Progenitor cell of endocrine pancreas (in vitro differentiated cells): Measurements from ENCODE around the gene TBXAS1. TPM values are rescaled to one million over a fixed set of nuclear protein-coding genes. Genes with fewer than 3 reads are reported as not detected.

Source experiments
- DNase-seq: peaks from one replicate; pipeline ENCODE4 v3.0.0; 2021; ENCODE audit warnings: low spot score; ENCODE audit not compliant: unreplicated experiment
- H3K27ac Mint-ChIP-seq: 2 replicates; pipeline ENCODE4 v1.8.0; 2021; ENCODE audit warnings: mild to moderate bottlenecking, moderate library complexity, mixed read lengths
- H3K27me3 Mint-ChIP-seq: 2 replicates; pipeline ENCODE4 v1.8.0; 2021; ENCODE audit warnings: mixed read lengths
- H3K36me3 Mint-ChIP-seq: 2 replicates; pipeline ENCODE4 v1.8.0; 2022; ENCODE audit warnings: mixed read lengths; ENCODE audit not compliant: insufficient read depth
- H3K4me1 Mint-ChIP-seq: 2 replicates; pipeline ENCODE4 v1.8.0; 2021; ENCODE audit warnings: low read depth, mixed read lengths
- H3K4me3 Mint-ChIP-seq: 2 replicates; pipeline ENCODE4 v1.8.0; 2021; ENCODE audit warnings: low read depth, mild to moderate bottlenecking, moderate library complexity, mixed read lengths
- H3K9me3 Mint-ChIP-seq: 2 replicates; pipeline ENCODE4 v1.8.0; 2021; ENCODE audit warnings: low read depth, mixed read lengths
- CTCF ChIP-seq: fragments of 200-600 bp; sonication (generic); IDR thresholded peaks from one replicate; pipeline ENCODE4 v1.5.0; 2021; ENCODE audit warnings: antibody characterized with exemption, mild to moderate bottlenecking; ENCODE audit not compliant: unreplicated experiment
- total RNA-seq: library from RNA; stranded (reverse); gene quantifications from 2 replicates; pipeline ENCODE4 v1.2.1, GENCODE V29; 2021

Gene TBXAS1
- total RNA-seq, 1 donor from 2014 or later = 10.4 TPM

GRCh38 chr7:139854124-139854511 lies 25.1 kb downstream of the TBXAS1 start:
- Mint-ChIP-seq H3K9me3 (peaks cover 3% of the 10 kb centered on the region), H3K27me3 (peaks cover 7% of the 10 kb centered on the region)
- TF ChIP-seq CTCF = no peak

DNA sequence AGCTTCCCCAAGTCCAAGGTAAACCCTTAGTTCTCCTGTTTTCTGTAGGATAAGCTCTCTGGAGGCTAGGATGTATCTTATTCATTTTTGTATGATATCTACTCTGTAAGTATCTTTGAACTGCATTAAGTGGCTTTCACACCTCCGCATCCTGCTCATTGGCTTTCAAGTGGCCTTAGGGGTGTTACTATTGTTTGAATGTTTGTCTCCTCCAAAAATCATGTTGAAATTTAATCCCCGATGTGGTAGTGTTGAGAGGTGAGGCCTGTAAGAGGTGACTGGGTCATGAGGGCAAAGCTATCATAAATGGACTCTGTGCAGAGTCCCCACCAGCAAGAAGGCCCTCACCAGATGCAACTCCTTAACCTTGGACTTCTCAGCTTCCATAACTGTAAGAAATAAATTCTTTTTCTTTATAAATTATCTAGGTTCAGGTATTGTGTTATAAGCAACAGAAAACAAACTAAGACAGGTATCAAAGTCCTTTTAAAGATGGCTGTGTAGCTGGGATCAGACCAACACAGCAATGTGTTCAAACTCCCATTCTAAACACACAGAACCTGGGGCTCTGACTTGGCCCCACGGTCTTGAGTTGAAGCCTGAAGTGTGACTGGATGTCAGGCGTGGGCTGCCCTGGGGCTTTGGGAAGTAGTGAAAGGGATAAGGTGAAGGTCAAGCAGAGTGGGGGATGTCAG lies 25.9 kb downstream of the TBXAS1 start:
- Mint-ChIP-seq H3K27me3 (peaks cover 7% of the 10 kb centered on the region), H3K4me3 (no peak overlapping the region), H3K36me3 (no peaks in the 10 kb centered on the region), H3K4me1 (peaks cover 8% of the 10 kb centered on the region), H3K27ac (peak overlapping the region; percentile 85), H3K9me3 (peaks cover 3% of the 10 kb centered on the region)
- TF ChIP-seq CTCF = no peak
- no peak for DNase-seq

More at GRCh38 chr7:139854124-139854511, 25.1 kb downstream of the TBXAS1 start:
- no peak for DNase-seq
- H3K36me3 Mint-ChIP-seq = no peaks in the 10 kb centered on the region
- H3K4me1 Mint-ChIP-seq = peaks cover 8% of the 10 kb centered on the region
- no peak overlapping the region for H3K4me3 Mint-ChIP-seq
- no peak overlapping the region for H3K27ac Mint-ChIP-seq

DNA sequence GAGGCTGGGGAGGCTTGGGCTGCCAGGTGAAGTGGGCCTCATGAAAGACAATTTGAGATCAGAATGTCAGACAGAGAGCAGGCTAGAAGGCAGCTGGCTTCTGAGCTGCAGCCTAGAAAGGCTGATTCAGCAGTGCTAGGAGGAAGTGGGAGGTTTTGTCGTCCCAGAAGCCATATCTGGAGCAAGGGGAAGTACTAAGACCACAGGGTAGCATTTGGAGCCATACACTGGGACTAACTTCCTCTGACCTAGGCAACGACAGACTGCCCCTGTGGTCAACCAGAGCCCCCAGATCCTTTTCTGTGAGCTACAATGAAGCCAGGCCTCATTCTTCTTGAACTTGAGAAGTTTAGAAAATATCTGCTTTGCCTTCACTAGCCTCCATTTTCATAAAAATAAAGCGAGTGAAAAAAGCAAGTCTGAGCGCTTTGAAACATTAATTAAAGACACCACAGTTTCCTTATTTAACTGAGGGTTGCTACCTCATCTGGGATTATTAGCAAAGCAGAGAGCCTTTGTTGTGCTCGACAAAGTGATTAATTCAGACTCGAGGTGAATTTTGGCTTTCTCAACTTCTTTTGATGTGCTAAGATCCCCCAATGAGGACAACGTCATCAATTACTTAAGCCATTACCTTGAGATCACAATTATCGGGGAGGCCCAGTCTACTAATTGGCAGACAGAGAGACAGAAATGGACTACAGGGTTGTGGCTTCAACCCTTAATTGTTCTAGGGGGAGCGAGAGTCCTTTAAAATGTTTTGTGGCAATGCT lies 26.6 kb downstream of the TBXAS1 start:
- peaks cover 7% of the 10 kb centered on the region for H3K27me3 Mint-ChIP-seq
- TF ChIP-seq CTCF = no peak
- H3K36me3 Mint-ChIP-seq = no peaks in the 10 kb centered on the region
- no peak for DNase-seq
- H3K9me3 Mint-ChIP-seq = peaks cover 3% of the 10 kb centered on the region
- H3K4me3 Mint-ChIP-seq = no peak overlapping the region
- H3K4me1 Mint-ChIP-seq = peaks cover 8% of the 10 kb centered on the region
- peak overlapping the region; percentile 85 for H3K27ac Mint-ChIP-seq

- H3K4me1 Mint-ChIP-seq = peaks cover 2% of the 10 kb centered on the region
These were observed 28.7 kb downstream of the TBXAS1 start for GRCh38 chr7:139857791-139858190.

More at GRCh38 chr7:139857791-139858190, 28.7 kb downstream of the TBXAS1 start:
- DNase-seq = no peak
- Mint-ChIP-seq H3K4me3 (no peak overlapping the region), H3K27me3 (peaks cover 7% of the 10 kb centered on the region), H3K9me3 (peaks cover 3% of the 10 kb centered on the region), H3K36me3 (no peaks in the 10 kb centered on the region), H3K27ac (no peak overlapping the region)
- no peak for TF ChIP-seq CTCF
